ENCODE data around the gene SLC25A13. TPM values are rescaled to one million over a fixed set of nuclear protein-coding genes. Genes with fewer than 3 reads are reported as not detected.

SLC25A13 gene
- total RNA-seq, 1 experiment from 2014 or later: 71.7 TPM

DNA sequence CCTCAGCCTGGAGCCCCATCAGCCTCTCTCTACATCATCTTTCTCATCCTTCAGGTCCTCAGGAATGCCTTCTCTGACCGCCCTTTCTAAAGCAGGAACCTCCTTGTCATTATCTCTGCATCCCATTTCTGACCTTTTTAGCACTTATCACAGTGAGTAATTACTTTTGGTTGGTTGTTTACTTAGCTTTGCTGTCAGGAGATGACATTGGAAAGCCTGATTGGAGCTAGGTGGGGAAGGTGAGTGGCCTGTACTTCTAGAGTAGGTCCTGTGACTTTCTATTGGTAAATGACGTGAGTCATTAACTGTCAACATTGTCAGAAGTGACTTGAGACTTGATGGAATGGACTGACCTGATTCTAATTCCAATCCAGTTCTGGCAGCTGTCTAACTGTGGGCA is 9.3 kb upstream of the SLC25A13 start:
- Histone ChIP-seq H2AFZ (ENCODE audit: low read length) (no peak overlapping the region), H3K79me1 (ENCODE audit: insufficient read depth, low read depth, low read length, poor library complexity, severe bottlenecking) (no peaks in the 10 kb centered on the region), H2BK120ac (ENCODE audit: low read depth, low read length, poor library complexity, severe bottlenecking) (no peak overlapping the region), H4K5ac (ENCODE audit: insufficient read length, low read depth, low read length) (no peak overlapping the region), H2BK15ac (ENCODE audit: low read depth, low read length) (no peak overlapping the region), H3K4me1 (ENCODE audit: insufficient read depth, low read length) (no peaks in the 10 kb centered on the region), H2BK12ac (ENCODE audit: insufficient read length, low read depth, low read length) (no peak overlapping the region), H3K4me2 (ENCODE audit: insufficient read depth, insufficient read length, low read length) (no peak overlapping the region), H3K23me2 (ENCODE audit: insufficient read length, low read depth, low read length, poor library complexity, severe bottlenecking) (no peaks in the 10 kb centered on the region), H3K9me3 (ENCODE audit: control insufficient read depth, low read depth, low read length) (no peaks in the 10 kb centered on the region), H3K18ac (ENCODE audit: insufficient read length, low read depth, low read length) (no peak overlapping the region), H2BK5ac (ENCODE audit: insufficient read length, low read length) (no peak overlapping the region), H3K79me2 (ENCODE audit: insufficient read depth, low read length) (no peaks in the 10 kb centered on the region), H3K4ac (ENCODE audit: low read depth, low read length) (no peak overlapping the region), H3K56ac (ENCODE audit: insufficient read length, low read depth, low read length) (no peak overlapping the region), H2AK5ac (ENCODE audit: insufficient read length, low read length) (no peak overlapping the region), H3K27ac (ENCODE audit: insufficient read length, low read depth, low read length) (no peak overlapping the region), H2BK20ac (ENCODE audit: low read depth, low read length, poor library complexity, severe bottlenecking) (no peak overlapping the region), H3K9ac (ENCODE audit: extremely low read depth, insufficient read length, low read length) (no peak overlapping the region), H3T11ph (ENCODE audit: low read length) (no peak overlapping the region), H3K27me3 (ENCODE audit: insufficient read depth, low read length) (no peaks in the 10 kb centered on the region), H3K14ac (ENCODE audit: insufficient read depth, low read length) (no peak overlapping the region), H4K91ac (ENCODE audit: insufficient read length, low read depth, low read length) (no peak overlapping the region), H4K20me1 (ENCODE audit: control insufficient read depth, insufficient read depth, insufficient read length) (no peaks in the 10 kb centered on the region), H4K8ac (replicated peaks; ENCODE audit: insufficient read length, low read depth, low read length) (no peak overlapping the region), H3K23ac (ENCODE audit: insufficient read length, low read depth, low read length) (no peak overlapping the region)
- Mint-ChIP-seq H3K4me3 (no peak overlapping the region), H3K27me3 (ENCODE audit: low read depth) (peaks cover 10% of the 10 kb centered on the region), H3K4me1 (peaks cover 0 to 6% of the 10 kb centered on the region in 2 experiments; a peak in 2 of 4 replicates), H3K36me3 (ENCODE audit: insufficient read depth in 1 of 3, low read depth in 3 of 3) (peaks cover 0 to 6% (median 0%) of the 10 kb centered on the region in 3 experiments; a peak in 1 of 7 replicates), H3K27ac (no peak overlapping the region), H3K9me3 (peaks cover 0 to 3% of the 10 kb centered on the region in 2 experiments; a peak in 1 of 5 replicates)
- no CpG with 5 or more reads among the region's 2 CpGs for WGBS (ENCODE audit: extremely low coverage, insufficient read length, low lambda C conversion rate)
- no peak for DNase-seq
- TF ChIP-seq, protein P1, sequence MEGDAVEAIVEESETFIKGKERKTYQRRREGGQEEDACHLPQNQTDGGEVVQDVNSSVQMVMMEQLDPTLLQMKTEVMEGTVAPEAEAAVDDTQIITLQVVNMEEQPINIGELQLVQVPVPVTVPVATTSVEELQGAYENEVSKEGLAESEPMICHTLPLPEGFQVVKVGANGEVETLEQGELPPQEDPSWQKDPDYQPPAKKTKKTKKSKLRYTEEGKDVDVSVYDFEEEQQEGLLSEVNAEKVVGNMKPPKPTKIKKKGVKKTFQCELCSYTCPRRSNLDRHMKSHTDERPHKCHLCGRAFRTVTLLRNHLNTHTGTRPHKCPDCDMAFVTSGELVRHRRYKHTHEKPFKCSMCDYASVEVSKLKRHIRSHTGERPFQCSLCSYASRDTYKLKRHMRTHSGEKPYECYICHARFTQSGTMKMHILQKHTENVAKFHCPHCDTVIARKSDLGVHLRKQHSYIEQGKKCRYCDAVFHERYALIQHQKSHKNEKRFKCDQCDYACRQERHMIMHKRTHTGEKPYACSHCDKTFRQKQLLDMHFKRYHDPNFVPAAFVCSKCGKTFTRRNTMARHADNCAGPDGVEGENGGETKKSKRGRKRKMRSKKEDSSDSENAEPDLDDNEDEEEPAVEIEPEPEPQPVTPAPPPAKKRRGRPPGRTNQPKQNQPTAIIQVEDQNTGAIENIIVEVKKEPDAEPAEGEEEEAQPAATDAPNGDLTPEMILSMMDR (conservative IDR thresholded peaks at IDR 0.05): no peak

Data from H9 (cell line).